22Rv1 (cell line): ENCODE results near the gene GNL1.

ENCODE experiments used
- H3K27ac ChIP-seq: fragments of 450-650 bp; 2 replicates; pipeline ENCODE4 v1.5.1; 2017
- ZFX ChIP-seq: fragments of 450-650 bp; IDR thresholded peaks from 2 replicates; pipeline ENCODE4 v1.6.1; 2017; ENCODE audit warnings: antibody characterized with exemption, borderline replicate concordance
- TF ChIP-seq, protein P1 (sequence below): fragments of 450-650 bp; IDR thresholded peaks from 2 replicates; pipeline ENCODE4 v1.5.1; 2017; ENCODE audit warnings: mild to moderate bottlenecking

Gene GNL1, protein sequence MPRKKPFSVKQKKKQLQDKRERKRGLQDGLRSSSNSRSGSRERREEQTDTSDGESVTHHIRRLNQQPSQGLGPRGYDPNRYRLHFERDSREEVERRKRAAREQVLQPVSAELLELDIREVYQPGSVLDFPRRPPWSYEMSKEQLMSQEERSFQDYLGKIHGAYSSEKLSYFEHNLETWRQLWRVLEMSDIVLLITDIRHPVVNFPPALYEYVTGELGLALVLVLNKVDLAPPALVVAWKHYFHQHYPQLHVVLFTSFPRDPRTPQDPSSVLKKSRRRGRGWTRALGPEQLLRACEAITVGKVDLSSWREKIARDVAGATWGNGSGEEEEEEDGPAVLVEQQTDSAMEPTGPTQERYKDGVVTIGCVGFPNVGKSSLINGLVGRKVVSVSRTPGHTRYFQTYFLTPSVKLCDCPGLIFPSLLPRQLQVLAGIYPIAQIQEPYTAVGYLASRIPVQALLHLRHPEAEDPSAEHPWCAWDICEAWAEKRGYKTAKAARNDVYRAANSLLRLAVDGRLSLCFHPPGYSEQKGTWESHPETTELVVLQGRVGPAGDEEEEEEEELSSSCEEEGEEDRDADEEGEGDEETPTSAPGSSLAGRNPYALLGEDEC

DNA sequence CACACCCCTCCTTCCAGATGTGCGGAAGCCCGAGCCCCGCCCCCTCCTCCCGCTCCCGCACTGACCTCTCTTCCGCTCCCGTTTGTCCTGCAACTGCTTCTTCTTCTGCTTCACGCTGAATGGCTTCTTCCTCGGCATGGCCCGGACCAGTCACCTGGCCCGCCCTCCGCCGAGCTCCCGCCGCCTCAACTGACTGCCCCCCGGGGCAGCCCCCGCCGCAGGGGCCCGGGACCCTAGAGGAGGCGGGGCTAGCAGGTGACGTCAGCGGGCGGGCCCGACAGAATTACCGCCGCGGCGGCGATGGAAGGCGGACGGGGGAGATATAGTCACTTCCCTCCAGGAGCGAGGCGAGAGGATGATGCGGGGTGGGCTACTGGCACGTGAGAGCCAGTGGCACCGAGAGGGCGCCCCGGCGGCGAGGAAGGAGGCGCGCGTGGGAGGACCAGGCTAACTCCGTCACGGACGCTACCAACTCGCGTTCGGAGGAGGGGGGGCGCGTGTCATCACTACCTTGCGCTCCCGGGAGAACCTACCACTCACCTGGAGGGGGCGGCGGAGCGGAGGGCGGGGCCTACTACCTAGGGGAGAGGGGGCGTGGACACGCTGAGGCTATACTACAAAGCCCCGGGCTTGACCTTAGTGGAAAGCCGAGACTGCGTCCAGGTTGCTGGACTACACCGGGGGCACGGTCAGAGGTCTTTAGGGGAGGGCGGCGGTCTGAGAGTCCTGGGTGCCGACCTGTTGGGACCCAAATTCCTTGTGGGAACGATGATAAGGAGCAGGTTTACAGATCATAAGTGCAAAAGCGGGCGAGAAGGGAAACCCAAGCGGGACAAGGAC, at the start of gene GNL1:
TSS of gene GNL1 (minus strand) at position 424 of the 840 bp plus-strand sequence. CDS start at position 138, 286 bp downstream.
- TF ChIP-seq, protein P1, sequence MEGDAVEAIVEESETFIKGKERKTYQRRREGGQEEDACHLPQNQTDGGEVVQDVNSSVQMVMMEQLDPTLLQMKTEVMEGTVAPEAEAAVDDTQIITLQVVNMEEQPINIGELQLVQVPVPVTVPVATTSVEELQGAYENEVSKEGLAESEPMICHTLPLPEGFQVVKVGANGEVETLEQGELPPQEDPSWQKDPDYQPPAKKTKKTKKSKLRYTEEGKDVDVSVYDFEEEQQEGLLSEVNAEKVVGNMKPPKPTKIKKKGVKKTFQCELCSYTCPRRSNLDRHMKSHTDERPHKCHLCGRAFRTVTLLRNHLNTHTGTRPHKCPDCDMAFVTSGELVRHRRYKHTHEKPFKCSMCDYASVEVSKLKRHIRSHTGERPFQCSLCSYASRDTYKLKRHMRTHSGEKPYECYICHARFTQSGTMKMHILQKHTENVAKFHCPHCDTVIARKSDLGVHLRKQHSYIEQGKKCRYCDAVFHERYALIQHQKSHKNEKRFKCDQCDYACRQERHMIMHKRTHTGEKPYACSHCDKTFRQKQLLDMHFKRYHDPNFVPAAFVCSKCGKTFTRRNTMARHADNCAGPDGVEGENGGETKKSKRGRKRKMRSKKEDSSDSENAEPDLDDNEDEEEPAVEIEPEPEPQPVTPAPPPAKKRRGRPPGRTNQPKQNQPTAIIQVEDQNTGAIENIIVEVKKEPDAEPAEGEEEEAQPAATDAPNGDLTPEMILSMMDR, result no peak; the same call in 1 of the 2 replicates
- TF ChIP-seq ZFX, result no peak
- H3K27ac ChIP-seq, result peak within 1 kb of the TSS; percentile 95

DNA sequence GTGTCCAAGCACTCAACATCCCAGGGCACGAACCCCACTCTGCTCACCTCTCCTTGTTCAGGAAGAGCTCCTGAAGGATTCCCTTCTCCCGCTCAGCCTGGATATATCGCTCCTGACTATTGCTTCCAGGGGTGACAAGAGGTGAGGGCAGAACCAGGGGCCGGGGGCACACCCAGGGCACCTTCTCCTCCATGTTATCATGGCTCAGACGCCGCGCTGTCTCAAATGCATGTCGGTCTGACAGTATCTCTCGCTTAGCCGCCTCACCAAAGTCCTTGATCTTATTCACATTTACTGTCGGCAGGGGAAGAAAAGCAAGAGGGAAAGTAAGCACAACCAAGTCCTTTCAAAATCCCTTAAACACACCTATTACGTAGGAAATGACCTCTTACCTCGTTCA, 47.7 kb upstream of the GNL1 start:
- no peak overlapping the region for H3K27ac ChIP-seq
- no peak for TF ChIP-seq ZFX
- TF ChIP-seq, protein P1, result no peak

DNA sequence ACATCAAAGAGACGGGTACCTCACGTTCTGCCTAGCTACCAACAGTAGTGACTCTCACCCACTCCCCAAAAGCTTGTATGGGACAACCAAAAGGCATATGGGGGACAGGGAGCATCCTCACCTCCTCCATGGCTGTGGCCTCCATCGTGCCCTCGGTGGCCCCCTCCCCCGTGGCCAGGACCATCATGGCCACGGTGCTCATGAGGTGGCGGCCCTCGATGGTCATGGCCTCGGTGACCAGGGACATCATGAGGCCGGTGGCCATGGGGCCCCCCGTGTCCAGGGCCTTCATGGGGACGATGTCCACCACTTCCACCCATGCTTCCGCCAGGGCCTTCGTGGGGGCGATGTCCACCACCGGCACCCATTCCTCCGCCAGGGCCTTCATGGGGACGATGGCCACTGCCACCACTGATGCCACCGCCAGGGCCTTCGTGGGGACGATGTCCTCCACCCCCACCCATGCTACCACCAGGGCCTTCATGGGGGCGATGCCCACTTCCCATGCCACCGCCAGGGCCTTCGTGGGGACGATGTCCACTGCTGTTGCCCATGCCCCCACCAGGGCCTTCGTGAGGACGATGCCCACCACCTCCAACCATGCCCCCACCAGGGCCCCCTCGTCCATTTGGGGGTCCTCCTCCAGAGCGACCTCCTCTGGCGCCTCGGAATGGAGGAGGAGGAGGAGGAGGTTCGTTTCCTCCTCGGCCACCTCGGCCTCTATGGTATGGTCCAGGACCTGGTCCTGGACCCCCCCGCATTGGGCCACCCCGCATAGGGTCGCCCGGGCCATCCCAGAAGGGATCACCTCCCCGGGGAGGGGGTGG, 45.7 kb upstream of the GNL1 start:
- H3K27ac ChIP-seq, result no peak overlapping the region
- TF ChIP-seq, protein P1, result no peak
- TF ChIP-seq ZFX, result no peak

DNA sequence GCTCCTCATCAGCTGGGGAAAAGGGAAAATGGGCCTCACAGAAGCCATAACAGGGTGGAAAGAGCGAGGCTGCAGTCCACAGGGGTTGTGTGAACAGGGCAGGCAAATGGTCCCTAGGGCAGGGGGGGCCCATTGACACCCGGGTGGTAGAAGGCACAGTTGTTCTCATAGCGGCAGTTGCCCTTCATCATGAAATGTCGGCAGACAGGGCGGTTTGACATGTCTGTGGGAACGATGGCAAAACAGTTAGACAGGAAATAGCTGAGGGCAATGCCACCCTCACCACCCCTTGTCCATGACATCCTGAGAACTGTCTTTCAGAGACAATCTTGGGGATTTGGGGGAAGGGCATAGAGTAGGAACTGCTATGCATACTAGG, 45.1 kb upstream of the GNL1 start:
- TF ChIP-seq ZFX, result no peak
- TF ChIP-seq, protein P1, result no peak
- 0 out of 2 replicates have a peak overlapping the region, but pooled peaks have one; percentile 36 for H3K27ac ChIP-seq

DNA sequence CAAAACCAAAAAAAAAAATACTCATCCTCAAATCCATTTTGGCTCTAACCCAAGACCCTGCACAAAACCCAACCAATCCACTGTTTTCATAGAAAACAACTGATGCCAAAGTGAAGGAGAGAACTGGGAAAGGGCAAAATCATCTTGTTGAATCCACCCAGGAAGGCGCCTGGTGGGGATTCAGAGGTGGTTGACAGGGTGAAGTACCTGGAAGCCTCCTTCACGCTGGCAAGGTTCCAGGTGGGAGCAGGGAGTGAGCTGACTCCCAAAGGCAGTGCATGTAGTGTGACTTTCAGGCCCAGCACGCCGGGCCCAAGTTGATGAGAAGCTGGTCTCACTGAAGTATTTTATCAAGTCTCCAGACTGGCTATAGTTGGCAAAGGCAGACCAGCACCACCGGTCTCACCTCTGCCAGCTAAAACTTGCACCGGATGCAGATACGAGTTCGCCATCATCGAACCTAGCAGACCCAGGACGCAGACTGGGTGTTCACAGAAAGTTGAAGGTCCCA, 44.2 kb upstream of the GNL1 start:
- TF ChIP-seq, protein P1, result no peak
- no peak for TF ChIP-seq ZFX
- H3K27ac ChIP-seq, result peak overlapping the region; percentile 36

DNA sequence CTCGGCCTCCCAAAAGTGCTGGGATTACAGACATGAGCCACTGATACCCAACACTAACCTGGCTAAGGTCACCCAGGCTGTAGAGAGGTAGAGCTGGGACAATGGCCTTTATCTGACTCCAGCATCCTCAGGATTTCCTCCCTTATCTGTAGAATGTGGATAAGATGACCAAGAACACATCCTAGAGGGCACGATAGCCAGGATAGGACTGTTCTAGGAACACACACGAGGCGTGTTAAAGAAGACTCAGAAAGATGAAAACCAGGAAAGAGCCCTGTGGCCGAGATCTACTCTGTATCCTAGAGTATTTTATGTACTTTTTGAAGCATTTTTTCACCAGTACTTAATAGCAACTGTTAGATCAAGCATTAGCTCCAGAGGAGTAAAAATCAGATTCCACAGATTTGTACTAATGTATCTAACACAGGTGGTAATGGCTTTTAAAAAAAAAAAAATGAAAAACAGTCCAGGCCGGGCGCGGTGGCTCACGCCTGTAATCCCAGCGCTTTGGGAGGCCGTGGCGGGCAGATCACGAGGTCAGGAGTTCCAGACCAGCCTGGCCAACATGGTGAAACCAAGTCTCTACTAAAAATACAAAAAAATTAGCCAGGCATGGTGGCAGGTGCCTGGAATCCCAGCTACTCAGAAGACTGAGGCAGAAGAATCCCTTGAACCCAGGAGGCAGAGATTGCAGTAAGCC, 43.5 kb upstream of the GNL1 start:
- TF ChIP-seq, protein P1, result no peak
- no peak for TF ChIP-seq ZFX
- H3K27ac ChIP-seq, result peak overlapping the region; percentile 36
